ENCODE measurements around the gene DDX46.
"Not testable (repeated sequence)": the region's sequence is repeated elsewhere in the genome, so short reads cannot be mapped to it uniquely, and the experiment has no call there.

Gene DDX46

GRCh38 chr5:134784946-134785620 is 26.5 kb downstream of the DDX46 start:
- no peak for DNase-seq (ENCODE audit: low read depth in 2 of 2)

- no peak for DNase-seq (ENCODE audit: low read depth in 2 of 2)
Measured at GRCh38 chr5:134787692-134788091, 29.1 kb downstream of the DDX46 start.

- DNase-seq (ENCODE audit: low read depth in 2 of 2), result no peak
Measured at GRCh38 chr5:134791580-134791979, 33.0 kb downstream of the DDX46 start.

GRCh38 chr5:134792286-134792685 is 33.7 kb downstream of the DDX46 start:
- no peak for DNase-seq (ENCODE audit: low read depth in 2 of 2)

- DNase-seq (ENCODE audit: low read depth in 2 of 2), result no peak
Measured at GRCh38 chr5:134793111-134793510, 34.5 kb downstream of the DDX46 start.

- no peak for DNase-seq (ENCODE audit: low read depth in 2 of 2)
Measured at GRCh38 chr5:134794082-134794481, 35.5 kb downstream of the DDX46 start.

- DNase-seq (ENCODE audit: low read depth in 2 of 2), result no peak
Measured at GRCh38 chr5:134794819-134795218, 36.2 kb downstream of the DDX46 start.

- DNase-seq (ENCODE audit: low read depth in 2 of 2), result no peak
Measured at GRCh38 chr5:134798468-134798867, 39.9 kb downstream of the DDX46 start.

- DNase-seq (ENCODE audit: low read depth in 2 of 2), result no peak
Measured at GRCh38 chr5:134803821-134804220, 45.2 kb downstream of the DDX46 start.

- DNase-seq (ENCODE audit: low read depth in 2 of 2), result no peak
Measured at GRCh38 chr5:134813407-134813806, 54.8 kb downstream of the DDX46 start.

- no peak for DNase-seq (ENCODE audit: low read depth in 2 of 2)
Measured at GRCh38 chr5:134813827-134814226, 55.2 kb downstream of the DDX46 start.

- DNase-seq (ENCODE audit: low read depth in 2 of 2), result no peak
Measured at GRCh38 chr5:134817006-134817405, 58.4 kb downstream of the DDX46 start.

- no peak for DNase-seq (ENCODE audit: low read depth in 2 of 2)
Measured at GRCh38 chr5:134818776-134819175, 60.2 kb downstream of the DDX46 start.

- no peak for DNase-seq (ENCODE audit: low read depth in 2 of 2)
Measured at GRCh38 chr5:134819407-134819963, 60.9 kb downstream of the DDX46 start.

- no peak for DNase-seq (ENCODE audit: low read depth in 2 of 2)
Measured at GRCh38 chr5:134821841-134822240, 63.3 kb downstream of the DDX46 start.

GRCh38 chr5:134824681-134825080 is 66.1 kb downstream of the DDX46 start:
- no peak for DNase-seq (ENCODE audit: low read depth in 2 of 2)

GRCh38 chr5:134825212-134825611 is 66.6 kb downstream of the DDX46 start:
- DNase-seq (ENCODE audit: low read depth in 2 of 2), result no peak

- no peak for DNase-seq (ENCODE audit: low read depth in 2 of 2)
Measured at GRCh38 chr5:134833340-134834032, 74.9 kb downstream of the DDX46 start.

GRCh38 chr5:134835623-134836022 is 77.0 kb downstream of the DDX46 start:
- no peak for DNase-seq (ENCODE audit: low read depth in 2 of 2)

- DNase-seq (ENCODE audit: low read depth in 2 of 2), result no peak
Measured at GRCh38 chr5:134837530-134838181, 79.1 kb downstream of the DDX46 start.

GRCh38 chr5:134838361-134838760 is 79.8 kb downstream of the DDX46 start:
- not testable (repeated sequence) for DNase-seq (ENCODE audit: low read depth in 2 of 2)

- no peak for DNase-seq (ENCODE audit: low read depth in 2 of 2)
Measured at GRCh38 chr5:134840811-134841210, 82.2 kb downstream of the DDX46 start.

- no peak for DNase-seq (ENCODE audit: low read depth in 2 of 2)
Measured at GRCh38 chr5:134844252-134844651, 85.7 kb downstream of the DDX46 start.
